Ascending aorta (tissue), 2 donors: Measurements from ENCODE around the gene TUT7. TPM values are rescaled to one million over a fixed set of nuclear protein-coding genes. Genes with fewer than 3 reads are reported as not detected.

Experiments
- DNase-seq, 2 donors: peaks; one replicate each; pipeline ENCODE4 v3.0.0-alpha.2; 2019; ENCODE audit warnings: low spot score in 2 of 2
- H3K27ac ChIP-seq, 2 donors: fragments of 200-600 bp; sonication (generic); one replicate each; pipeline ENCODE4 v1.5.1; 2016 to 2017; ENCODE audit warnings: mild to moderate bottlenecking in 1 of 2
- H3K27me3 ChIP-seq: fragments of 200-600 bp; sonication (generic); one replicate; pipeline ENCODE4 v1.5.1; 2017
- H3K36me3 ChIP-seq, 2 donors: fragments of 200-600 bp; sonication (generic); one replicate each; pipeline ENCODE4 v1.5.1; 2016
- H3K4me1 ChIP-seq, 2 donors: fragments of 200-600 bp; sonication (generic); one replicate each; pipeline ENCODE4 v1.5.1; 2016 to 2017; ENCODE audit warnings: mild to moderate bottlenecking in 1 of 2
- H3K4me3 ChIP-seq, 2 donors: fragments of 200-600 bp; sonication (generic); one replicate each; pipeline ENCODE4 v1.5.1; 2016 to 2017; ENCODE audit warnings: mild to moderate bottlenecking in 1 of 2
- H3K9me3 ChIP-seq, 2 donors: fragments of 200-600 bp; sonication (generic); one replicate each; pipeline ENCODE4 v1.5.1; 2016
- CTCF ChIP-seq, 3 experiments: fragments of 200-600 bp in 2 of 3; fragments of 450-650 bp in 1 of 3; sonication (generic) in 2 of 3; IDR thresholded peaks; one replicate each; pipeline ENCODE4 v1.5.1; 2016 to 2019; ENCODE audit warnings: antibody characterized with exemption in 3 of 3, mild to moderate bottlenecking in 1 of 3, moderate library complexity in 1 of 3
- intact Hi-C: fragments of 100-400 bp; cut with DNase I; formaldehyde crosslinking; loops from one replicate; pipeline ENCODE4 v1.15.1; 2023
- total RNA-seq: library from RNA; depleted of rRNA; stranded (reverse); fragments of >200 nt; gene quantifications from one replicate; pipeline ENCODE4 v1.1.0, GENCODE V29; 2016

TUT7 gene
- total RNA-seq, 1 donor from 2014 or later, result 12.9 TPM

DNA sequence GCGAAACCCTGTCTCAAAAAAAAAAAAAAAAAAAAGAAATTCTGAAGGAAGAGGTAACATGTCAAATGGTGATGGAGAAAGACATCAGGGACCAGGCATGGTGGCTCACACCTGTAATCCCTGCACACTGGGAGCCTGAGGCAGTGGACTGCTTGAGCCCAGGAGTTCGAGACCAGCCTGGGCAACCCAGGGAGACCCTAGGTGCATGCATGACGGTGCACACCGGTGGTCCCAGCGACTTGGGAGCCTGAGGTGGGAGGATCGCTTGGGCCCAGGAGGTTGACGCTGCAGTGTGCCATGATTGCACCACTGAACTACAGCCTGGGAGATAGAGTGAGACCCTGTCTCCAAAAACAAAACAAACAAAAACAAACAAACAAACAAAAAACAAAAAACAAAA is 73.6 kb downstream of the TUT7 start:
- Histone ChIP-seq H3K36me3 (no peaks in the 10 kb centered on the region), H3K4me1 (peaks cover 0 to 15% of the 10 kb centered on the region in 2 donors), H3K4me3 (no peak overlapping the region), H3K27me3 (no peaks in the 10 kb centered on the region), H3K9me3 (no peaks in the 10 kb centered on the region), H3K27ac (no peak overlapping the region)
- no peak for DNase-seq
- no peak for TF ChIP-seq CTCF (IDR thresholded peaks at IDR 0.05)
- intact Hi-C loops, result loop anchor here (5.0 kb wide), 3 partner anchors 442 to 1432 kb away; partner anchors contain the start of gene AGTPBP1

DNA sequence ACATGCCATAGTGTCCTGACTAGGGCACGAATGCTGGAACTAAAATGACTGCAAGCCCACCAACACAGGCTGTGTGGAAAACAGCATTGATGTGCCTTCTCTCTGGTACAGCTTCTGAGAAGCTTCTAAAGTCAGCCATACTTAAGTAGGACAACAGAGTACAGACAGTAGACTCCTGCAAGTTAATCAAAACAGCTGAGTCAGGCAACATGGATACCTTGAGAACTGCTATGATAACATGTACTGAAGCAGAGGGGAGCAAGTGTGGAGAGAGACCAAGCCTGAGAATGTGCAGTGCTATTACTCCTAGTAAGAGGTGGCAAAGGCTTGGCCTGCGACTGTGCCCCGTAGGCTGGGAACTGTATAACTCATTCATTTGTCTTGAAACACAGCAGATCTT is 74.4 kb downstream of the TUT7 start:
- no peak for TF ChIP-seq CTCF (IDR thresholded peaks at IDR 0.05)
- Histone ChIP-seq H3K4me3 (no peak overlapping the region), H3K36me3 (no peaks in the 10 kb centered on the region), H3K27ac (no peak overlapping the region), H3K27me3 (no peaks in the 10 kb centered on the region), H3K9me3 (no peaks in the 10 kb centered on the region), H3K4me1 (peaks cover 0 to 15% of the 10 kb centered on the region in 2 donors)
- DNase-seq, result no peak
- intact Hi-C loops, result loop anchor here (5.0 kb wide), 4 partner anchors 442 to 1432 kb away; partner anchors contain the start of gene AGTPBP1

DNA sequence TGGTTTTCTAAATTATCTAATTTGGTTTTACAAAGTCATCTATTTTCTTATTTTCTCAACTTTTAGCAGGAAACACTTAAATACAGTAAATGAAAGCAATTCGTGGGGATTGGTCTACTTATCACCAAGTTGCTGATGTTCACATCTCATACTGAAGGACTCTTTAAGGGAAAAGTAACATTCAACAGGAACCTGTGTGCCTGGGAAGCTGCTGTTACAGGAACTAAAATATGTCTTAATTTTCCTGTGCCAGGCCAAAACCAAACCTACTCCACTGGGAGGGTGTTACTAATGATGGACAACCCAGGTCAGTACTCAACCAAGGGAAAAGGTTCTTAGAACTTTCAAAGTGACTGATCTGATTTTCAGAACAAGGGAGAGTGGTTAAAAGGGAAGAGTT is 77.1 kb downstream of the TUT7 start:
- Histone ChIP-seq H3K9me3 (no peaks in the 10 kb centered on the region), H3K27me3 (no peaks in the 10 kb centered on the region), H3K27ac (no peak overlapping the region), H3K36me3 (peaks cover 15 to 20% of the 10 kb centered on the region in 2 donors), H3K4me1 (peaks cover 0 to 15% of the 10 kb centered on the region in 2 donors), H3K4me3 (no peak overlapping the region)
- DNase-seq, result no peak
- TF ChIP-seq CTCF (IDR thresholded peaks at IDR 0.05), result no peak
- intact Hi-C loops, result loop anchor here (5.0 kb wide), 1 partner anchor 460 kb away; no protein-coding TSS in a partner anchor

DNA sequence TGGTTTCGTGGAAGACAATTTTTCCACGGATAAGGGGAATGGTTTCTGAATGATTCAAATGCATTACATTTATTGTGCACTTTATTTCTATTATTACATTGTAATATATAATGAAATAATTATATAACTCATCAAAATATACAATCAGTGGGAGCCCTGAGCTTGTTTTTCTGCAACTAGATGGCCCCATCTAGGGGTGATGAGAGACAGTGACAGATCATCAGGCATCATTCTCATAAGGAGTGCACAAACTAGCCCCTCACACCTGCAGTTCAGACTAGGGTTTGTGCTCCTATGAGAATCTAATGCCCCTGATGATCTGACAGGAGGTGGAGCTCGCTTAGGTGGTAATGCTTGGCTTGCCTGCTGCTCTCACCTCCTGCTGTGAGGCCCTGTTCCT is 78.2 kb downstream of the TUT7 start:
- H3K27ac ChIP-seq, result no peak overlapping the region
- H3K36me3 ChIP-seq, result peaks cover 24 to 29% of the 10 kb centered on the region in 2 donors
- intact Hi-C loops, result loop anchor here (5.0 kb wide), 1 partner anchor 459 kb away; no protein-coding TSS in a partner anchor
- no peak for DNase-seq
- no peak for TF ChIP-seq CTCF (IDR thresholded peaks at IDR 0.05)
- H3K27me3 ChIP-seq, result no peaks in the 10 kb centered on the region
- no peak overlapping the region for H3K4me3 ChIP-seq
- H3K9me3 ChIP-seq, result no peaks in the 10 kb centered on the region
- peaks cover 0 to 11% of the 10 kb centered on the region in 2 donors for H3K4me1 ChIP-seq

GRCh38 chr9:86274821-86275643 is 79.2 kb downstream of the TUT7 start:
- Histone ChIP-seq H3K27me3 (no peaks in the 10 kb centered on the region), H3K36me3 (peaks cover 25 to 31% of the 10 kb centered on the region in 2 donors), H3K4me1 (peaks cover 0 to 4% of the 10 kb centered on the region in 2 donors), H3K27ac (no peak overlapping the region), H3K9me3 (no peaks in the 10 kb centered on the region), H3K4me3 (no peak overlapping the region)
- no peak for TF ChIP-seq CTCF (IDR thresholded peaks at IDR 0.05)
- DNase-seq, result no peak
- intact Hi-C loops, result loop anchor here (5.0 kb wide), 1 partner anchor 458 kb away; no protein-coding TSS in a partner anchor
